Muscle of back (tissue), 11 donors: Measurements from ENCODE around the gene RBM47. TPM values are rescaled to one million over a fixed set of nuclear protein-coding genes. Genes with fewer than 3 reads are reported as not detected.

Experiments used
- DNase-seq, 3 donors: peaks; one replicate each; pipeline versions ENCODE4 v3.0.0 to v3.0.0-alpha.2; 2013
- polyA plus RNA-seq, 10 donors: library from polyadenylated mRNA; unstranded; fragments of 120-200 nt; gene quantifications; one replicate each; pipeline ENCODE4 v1.2.1, GENCODE V29; 2013; ENCODE audit not compliant: insufficient read length in 10 of 10

RBM47 gene
- polyA plus RNA-seq, 10 donors, result 1.0 to 3.0 (median 1.5) TPM

DNA sequence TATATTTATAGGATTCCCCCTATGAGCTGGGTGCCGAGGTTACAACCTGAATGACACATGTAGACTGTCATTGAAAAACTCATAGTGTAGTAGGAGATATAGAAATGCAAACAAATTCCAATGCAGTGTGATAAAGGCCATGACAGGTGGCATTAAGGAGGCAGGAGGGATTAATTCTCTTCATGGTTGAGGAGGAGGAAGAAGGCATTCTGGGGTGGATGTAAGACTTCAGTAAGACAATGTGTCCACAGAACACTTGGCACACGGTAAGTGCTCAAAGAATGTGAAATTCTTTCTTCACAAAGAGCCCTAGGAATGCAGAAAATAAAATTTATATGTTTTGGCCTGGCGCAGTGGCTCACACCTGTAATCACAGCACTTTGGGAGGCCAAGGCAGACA, 136.5 kb downstream of the RBM47 start:
- no peak for DNase-seq

DNA sequence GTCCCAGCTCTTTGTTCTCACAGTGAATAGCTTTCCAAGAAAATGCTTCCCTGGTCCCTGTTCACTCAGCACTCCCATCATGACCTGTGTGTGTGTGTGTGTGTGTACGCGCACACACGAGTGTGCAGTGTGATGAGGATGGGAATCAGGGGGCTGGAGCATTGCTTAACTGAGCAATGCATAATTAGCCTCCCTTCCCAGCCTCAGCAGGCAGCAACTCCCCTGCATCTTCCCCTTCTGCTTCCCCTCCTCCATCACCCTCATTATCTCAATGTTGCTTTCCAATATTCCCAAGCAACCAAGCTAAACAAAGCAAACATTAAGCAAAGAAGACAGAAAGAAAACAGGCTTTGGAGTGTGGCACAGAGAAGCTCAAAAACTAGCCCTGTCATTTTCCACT, 137.0 kb downstream of the RBM47 start:
- peak in 1 of 3 donors; percentile 35 for DNase-seq

DNA sequence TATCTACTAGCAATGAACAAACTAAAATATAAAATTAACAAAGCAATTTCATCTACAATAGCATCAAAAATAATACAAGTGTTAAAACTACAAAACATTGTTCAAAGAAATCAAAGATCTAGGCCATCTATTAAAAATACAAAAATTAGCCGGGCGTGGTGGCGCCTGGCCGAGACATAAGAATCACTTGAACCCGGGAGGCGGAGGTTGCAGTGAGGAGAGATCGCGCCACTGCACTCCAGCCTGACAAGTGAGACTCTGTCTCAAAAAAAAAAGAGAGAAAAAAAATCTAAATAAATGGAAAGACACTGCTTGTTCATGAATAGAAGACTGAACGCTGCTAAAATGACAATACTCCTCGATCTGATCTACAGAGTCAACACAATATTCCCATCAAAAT, 139.2 kb downstream of the RBM47 start:
- no peak for DNase-seq

DNA sequence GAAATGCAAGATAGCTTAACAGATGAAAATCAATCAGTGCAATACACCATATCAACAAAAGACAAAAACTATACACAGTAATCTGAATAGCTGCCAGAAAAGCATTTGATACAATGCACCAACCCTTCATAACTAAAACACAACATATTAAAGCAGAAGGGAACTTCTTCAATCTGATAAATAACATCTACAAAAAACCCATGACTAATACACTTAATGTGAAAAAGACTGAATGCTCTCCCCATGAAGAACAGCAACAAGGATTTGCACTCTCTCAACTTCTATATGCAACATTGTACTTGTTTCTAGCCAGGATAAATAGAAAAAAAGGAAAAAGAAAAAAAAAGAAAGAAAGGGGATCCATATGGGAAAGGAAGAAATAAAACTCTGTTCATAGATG, 139.7 kb downstream of the RBM47 start:
- no peak for DNase-seq

DNA sequence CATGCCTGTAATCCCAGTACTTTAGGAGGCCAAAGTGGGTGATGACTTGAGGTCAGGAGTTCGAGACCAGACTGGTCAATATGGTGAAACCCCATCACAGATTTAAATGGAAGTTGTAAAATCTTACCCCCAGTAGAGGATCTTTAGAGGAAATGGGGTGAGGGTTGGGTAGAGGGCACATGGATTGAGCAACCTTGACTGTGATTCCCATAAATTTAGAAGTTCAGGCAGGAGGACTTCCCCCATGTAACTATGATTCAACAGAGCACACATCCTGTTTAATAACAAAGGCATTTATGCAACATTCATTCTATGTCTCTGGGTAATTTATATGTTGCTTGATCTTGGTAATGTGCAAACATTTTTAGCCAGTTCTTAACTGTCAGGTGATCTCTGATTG, 143.1 kb downstream of the RBM47 start:
- peak in 1 of 3 donors; percentile 10 for DNase-seq

DNA sequence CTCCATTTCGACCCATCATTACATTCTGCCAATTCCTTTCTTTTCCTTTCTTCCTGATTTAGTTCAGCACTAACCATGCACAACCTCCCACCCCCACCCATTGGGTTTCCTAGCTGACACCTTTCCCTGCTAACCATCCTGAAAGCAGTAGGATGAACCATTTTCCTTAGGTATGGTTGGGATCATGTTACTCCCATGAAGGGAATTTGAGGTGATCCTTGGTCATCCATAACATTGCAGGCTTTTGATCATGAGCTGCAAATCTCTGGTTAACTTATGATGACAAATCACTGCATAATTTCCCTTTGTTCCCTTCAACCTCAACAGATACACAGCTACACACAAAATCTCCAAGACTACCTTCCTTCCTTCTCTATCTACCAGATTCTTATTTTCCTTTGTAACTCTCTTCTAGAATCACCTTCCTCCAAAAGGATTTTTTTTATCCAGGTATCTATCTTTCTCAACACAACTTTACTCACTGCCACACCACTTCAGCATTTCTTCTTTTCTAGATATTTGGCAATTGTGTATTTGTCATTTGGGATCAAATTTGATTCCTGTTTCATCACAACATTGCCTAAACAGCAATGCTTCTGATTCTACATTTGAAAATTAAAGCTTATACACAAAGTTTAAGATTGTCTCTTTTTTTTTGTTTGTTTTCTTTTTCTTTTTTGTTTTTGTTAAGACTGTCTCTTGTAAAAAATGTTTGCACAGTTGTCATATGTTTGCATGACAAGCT, 145.1 kb downstream of the RBM47 start:
- no peak for DNase-seq

DNA sequence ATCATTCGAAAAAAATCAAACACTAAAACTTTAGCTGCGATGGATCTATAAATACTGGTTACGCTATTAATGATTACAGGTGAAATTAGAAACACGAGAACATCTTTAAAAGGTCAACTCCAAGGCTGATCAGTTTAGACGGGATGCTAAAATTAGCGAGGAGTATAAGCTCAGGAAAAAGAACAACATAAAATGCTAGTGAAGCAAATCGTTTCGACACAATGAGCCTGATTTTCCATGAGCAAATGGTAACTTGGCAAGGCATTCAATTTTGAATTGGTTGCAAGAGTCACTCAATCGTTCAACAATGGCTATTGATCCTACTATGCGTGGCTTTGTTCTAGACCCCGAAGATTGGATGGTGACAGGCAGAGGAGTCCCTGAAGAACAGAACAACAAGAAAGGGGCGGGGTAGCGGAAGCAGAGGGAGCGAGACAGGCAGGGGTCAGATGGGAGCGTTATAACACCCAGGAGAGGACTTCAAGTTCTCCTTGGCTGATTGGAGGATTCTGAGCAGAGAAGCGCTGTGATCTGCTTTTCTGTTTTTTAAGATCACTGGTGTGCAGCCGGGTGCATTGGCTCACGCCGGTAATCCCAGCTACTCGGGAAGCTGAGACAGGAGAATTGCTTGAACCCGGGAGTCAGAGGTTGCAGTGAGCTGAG, 146.5 kb downstream of the RBM47 start:
- DNase-seq, result peak in 1 of 3 donors; percentile 27

DNA sequence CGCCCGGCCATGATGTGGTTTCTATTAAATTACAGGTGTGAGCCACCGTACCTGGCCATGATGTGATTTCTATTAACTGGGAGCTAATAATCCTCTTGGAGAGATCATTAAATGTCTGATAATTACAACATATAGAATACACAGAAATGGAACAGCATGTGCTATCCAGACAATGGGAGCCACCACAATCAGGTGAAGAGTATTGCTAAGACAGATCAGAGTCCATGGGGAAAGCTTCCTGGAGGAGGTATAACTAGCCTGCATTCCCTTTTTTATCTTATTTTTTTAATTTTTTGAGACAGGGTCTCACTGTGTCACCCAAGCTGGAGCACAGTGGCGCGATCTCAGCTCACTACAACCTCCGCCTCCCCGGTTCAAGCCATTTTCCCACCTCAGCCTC, 147.7 kb downstream of the RBM47 start:
- DNase-seq, result no peak

DNA sequence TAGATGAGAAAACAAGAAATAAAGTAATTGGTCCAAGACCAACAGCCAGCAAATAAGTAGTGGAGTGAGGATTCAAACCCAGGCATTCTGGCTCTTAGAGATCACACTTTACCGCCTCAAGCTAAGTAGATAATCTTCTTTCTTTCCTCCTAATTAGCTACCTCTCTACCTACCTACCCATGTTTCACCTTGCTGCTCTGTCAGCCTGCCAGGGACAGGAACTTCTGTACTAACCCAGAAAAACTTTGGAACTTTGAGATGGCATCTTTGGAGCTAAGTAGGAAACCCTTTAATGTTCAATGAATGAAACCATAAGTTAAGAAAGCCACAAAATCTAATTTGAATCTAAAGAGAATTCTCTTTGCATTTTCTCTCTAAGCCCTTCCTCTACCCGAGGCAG, 149.4 kb downstream of the RBM47 start:
- no peak for DNase-seq

DNA sequence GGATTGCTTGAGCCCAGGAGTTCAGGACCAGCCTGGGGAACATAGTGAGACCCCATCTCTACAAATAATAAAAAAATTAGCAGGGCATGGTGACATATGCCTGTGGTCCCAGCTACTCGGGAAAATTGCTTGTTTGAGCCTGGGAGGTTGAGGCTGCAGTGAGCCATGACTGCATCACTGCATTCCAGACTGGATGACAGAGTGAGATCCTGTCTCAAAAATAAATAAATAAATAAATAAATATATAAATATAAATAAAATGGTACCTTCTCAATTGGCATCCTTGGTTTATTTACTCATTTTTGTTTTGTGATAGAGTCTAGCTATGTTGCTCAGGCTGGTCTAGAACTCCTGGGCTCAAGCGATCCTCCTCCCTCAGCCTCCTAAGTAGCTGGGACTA, 150.3 kb downstream of the RBM47 start:
- no peak for DNase-seq

DNA sequence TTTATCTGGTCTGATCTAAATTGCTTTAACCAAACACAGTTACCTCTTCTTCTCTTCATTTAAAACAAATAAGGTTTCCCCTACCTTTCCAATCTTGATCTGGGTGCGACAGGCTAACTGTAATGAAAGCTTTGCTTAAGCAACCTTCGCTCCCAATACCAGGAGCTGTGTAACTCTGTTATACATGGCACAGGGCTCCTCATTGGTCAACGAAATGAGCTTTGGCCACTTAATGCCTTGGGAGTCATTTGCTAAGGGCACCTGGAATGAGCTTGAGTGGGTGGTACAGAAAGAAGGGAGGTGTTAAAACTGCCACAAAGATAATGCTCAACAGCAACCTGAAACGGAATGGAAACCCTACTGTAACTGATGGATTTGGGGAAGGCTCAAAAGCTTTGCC, 154.1 kb downstream of the RBM47 start:
- no peak for DNase-seq

DNA sequence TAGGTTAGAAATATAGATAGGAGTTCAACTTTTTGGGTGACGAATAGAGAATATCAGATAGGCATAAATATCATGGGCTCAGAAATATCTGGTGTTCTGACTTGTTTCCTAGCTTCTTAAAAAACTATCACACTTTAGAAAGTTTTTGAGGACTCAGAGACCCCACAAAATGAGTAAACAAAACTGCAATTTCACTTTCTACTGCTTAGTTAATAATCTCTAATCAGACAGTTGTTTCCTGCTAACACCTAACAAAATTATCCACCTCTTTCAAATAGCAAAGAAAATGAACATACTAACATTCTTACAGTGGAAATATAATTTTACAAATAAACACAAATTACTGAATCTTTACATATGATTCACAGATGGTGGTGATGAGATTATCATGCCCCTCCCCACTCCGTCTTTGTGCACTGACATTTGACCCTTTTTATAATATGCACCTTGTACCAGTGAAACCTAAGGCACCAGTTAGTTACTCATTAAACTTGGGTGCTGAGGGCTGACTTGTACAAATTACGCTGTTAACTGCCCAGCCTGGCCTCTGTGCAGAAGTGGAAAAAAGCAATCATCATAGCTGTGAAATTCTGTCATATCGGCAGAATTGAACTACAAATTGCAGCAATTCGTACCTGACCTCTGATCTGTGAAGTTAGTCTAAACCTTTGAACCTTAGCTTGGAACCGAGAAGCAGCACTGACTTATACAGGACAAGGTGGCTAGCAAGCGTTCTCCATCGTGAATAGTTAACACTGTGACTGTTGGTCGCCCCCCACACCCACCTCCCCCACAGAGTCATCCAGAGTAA, 155.9 kb downstream of the RBM47 start:
- DNase-seq, result no peak

DNA sequence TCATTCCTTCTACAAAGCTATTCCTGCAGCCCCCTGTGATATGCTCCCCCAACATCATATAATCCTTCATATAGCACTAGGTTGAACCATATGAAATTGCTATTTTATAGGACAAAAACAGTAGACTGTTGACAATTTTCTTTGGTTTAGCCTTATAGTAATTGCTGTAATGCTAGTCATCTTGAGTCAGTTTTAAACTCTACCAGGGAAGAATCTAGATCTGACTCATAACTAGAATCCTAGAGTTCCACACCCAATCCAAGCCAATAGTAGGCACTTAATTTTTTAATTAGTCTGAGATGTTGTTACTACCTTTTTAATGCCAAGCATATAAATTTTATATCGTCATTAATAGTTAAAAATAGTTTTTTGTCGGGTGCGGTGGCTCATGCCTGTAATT, 157.7 kb downstream of the RBM47 start:
- DNase-seq, result no peak

DNA sequence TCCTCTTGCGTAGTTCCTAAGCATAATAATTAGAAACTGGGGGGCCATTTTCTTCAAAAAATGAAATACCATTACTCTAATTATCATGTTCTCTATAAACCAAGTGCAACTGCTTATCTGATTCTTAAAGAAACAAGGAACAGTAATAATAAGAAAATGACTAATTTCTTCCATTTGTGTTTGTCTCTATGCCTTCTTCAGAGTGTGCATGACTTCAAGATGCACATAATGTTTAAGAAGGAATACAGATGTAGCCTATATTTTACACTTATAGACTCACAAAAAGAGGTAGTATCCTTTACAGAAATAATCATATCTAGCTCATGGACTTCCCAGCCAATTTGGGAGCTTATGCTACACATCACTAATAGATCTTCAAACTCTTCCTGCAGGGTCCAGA, 162.9 kb downstream of the RBM47 start:
- no peak for DNase-seq

DNA sequence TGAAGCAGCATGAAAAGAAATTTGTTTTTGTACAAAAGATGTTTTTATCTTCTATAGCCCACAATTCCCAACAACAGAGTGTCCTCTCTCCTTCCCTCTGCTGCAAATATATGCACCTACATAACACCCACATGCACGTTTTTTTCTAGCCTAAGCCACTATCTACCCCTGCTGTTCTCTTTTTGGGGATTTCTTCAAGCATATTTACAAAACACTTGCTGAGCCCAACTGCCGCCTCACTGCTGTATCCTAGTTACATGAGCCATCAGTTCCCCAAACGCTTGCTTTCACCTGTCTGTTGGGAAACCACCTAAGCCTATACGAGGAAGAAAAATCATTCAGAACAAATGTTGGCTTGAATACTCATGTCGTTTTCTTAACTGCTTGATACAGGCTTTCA, 167.3 kb downstream of the RBM47 start:
- DNase-seq, result no peak

DNA sequence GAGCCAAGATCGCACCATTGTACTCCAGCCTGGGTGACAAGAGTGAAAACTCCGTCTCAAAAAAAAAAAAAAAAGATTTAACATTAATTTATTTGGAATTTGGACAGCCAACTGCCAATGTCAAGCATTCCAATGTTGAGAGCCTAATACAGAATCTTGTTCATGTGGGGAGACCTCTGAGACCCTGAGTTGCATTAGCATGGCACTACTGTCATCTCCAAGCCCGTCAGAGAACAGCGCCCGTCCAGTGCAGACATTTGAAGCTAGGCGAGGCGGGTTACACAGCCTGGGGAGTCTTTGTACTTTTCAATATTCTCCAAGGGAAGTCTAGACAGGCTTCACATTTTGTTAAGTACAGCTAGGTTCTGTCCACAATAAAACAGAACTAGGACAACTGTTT, 167.8 kb downstream of the RBM47 start:
- DNase-seq, result no peak

DNA sequence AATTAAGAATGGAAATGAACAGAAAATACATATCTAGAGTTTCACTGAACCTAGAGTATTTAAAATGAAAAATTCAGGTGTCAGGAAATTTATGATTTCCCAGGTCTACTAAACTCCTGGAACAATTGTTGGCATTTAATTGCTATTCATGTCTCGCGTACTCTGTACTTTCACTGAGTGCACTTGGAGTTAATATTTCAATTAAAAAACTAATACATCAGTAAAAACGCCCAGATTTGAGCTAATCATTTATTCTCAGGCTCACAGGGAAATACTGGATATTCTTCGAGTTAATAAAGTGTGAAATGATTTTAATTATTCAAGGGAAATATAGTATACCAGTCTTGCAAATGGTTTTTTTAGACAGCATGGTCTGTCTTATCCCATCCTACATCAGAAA, 168.6 kb downstream of the RBM47 start:
- DNase-seq, result no peak

DNA sequence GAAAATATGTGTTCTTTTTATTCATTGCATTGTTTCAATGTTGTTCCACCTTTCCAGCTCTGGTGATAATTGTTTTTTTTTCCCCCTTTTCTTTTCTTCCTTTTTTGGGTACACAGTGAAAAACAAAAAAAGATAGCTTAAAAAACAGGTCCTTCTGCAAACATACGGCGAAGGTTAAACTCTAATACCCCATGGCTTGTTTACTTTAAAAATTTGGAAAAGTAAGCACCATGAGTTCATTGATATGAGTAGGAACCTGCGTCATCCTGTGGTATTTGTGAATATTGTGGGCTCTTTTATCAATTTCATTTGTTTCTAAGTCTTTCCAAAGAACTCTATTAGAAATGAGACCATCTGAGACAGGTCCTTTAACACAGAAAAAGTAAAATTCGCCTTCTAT, 171.0 kb downstream of the RBM47 start:
- DNase-seq, result no peak

DNA sequence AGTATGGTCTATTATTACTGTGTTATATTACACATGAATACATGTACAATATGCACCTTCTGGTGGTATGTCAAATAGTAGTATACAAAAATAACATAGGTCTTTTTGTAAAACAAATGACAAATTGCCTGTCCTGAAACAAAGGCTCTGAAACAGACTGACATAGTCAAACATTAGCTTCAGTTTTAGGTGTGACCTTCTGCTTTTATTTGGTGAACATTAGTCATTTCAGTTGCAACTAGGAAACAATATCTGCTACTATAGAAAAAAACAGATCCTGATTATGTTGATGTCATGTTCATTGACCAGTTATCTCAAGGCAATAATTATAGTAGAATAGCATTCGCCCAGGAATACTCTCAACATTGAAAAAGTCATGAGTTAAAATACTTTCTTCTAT, 171.6 kb downstream of the RBM47 start:
- DNase-seq, result no peak

DNA sequence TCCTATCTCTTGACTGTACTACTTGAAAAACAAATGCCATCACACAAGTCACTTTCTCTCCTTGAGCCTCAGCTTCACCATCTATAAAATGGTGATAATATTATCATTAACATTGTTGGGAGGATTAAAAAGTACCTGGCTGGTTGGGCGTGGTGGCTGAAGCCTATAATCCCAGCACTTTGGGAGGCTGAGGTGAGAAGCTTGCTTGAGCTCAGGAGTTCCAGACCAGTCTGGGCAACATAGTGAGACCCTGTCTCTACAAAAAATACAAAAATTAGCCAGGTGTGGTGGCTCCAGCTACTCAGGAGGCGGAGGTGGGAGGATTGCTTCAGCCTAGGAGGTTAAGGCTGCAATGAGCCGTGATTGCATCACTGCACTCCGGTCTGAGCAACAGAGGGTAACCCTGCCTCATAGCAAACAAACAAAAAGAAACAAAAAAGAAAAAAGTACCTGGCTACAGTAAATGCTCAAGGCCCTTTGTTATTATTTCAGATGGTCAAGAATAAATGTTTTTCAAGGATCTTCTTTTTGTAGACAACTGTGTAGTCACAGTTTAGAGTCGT, 174.2 kb downstream of the RBM47 start:
- no peak for DNase-seq

DNA sequence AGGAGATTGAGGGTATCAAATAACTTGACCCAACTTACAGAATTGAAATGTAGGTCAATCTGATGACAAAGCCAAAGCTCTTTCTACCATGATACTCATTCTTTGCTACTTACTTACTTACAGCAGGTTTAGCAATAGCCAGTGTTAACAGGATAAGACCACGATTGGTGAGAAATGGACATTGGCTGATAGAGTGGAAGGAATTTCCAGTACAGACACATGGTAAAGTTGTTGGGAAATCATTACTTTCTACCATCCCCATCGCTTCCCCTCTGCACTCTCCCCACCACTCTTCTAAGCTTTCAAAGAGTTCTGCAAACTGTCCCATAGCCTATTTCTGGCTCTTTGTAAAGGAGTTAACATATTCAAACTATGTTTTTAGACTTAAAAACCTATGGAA, 174.8 kb downstream of the RBM47 start:
- no peak for DNase-seq

DNA sequence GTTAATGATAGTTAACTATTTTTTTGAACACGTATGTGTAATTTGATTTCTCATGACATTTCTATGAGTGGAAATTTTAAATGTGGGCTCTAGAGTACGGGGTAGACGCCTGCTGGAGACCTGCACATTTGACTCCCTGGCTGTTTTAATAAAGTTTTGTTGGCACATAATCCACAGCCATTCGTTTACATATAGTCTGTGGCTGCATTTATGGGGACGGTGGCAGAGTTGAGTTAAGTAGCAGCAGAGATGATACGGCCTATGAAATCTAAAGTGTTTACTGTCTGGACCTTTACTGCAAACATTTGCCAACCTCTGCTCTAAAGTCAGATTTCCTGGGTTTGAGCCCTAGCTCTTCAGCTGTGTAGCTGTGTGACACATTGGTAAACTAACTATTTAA, 175.8 kb downstream of the RBM47 start:
- DNase-seq, result no peak

DNA sequence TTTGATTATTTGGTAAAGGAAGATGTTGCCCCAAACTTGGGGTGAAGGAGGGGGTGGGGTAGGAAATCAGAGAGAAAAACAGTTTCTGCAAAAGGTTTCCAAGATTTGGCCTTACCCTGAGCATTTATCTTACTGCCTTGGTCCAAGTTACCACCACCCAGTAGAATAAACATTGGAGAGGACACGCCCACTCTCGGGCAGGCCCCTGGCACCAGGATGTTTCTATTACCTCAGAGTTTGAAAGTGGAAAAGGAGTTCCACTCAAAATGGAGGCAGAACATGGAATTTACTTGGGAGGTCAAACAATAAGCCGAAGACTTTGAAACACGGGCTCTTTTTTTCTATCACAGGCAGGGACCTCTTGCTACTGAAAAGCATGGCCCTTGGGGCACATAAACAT, 180.8 kb downstream of the RBM47 start:
- no peak for DNase-seq
